Liver (tissue), 9 donors: ENCODE measurements around the gene STN1. TPM values are rescaled to one million over a fixed set of nuclear protein-coding genes. Genes with fewer than 3 reads are reported as not detected.
A peak's percentile ranks its signal among the peaks of the same experiment; 100 is the strongest.

Source experiments
- DNase-seq: peaks from one replicate; pipeline ENCODE4 v3.0.0-alpha.2; 2017; ENCODE audit warnings: low spot score
- H3K27ac ChIP-seq, 2 donors: one replicate each; pipeline ENCODE4 v1.7.0; 2013; ENCODE audit warnings: inconsistent platforms in 2 of 2, low read length in 2 of 2, control low read depth in 1 of 2, low read depth in 1 of 2, mild to moderate bottlenecking in 1 of 2
- H3K27me3 ChIP-seq, 4 donors: one replicate each; pipeline versions ENCODE4 v1.6.1 to v1.7.0; 2013; ENCODE audit warnings: low read length in 3 of 4, inconsistent platforms in 1 of 4, mild to moderate bottlenecking in 1 of 4, moderate library complexity in 1 of 4; ENCODE audit not compliant: control insufficient read depth in 4 of 4, insufficient read depth in 4 of 4
- H3K36me3 ChIP-seq, 4 donors: one replicate each; pipeline versions ENCODE4 v1.6.1 to v1.7.0; 2013; ENCODE audit warnings: low read length in 3 of 4, mild to moderate bottlenecking in 3 of 4, low read depth in 1 of 4, moderate library complexity in 1 of 4; ENCODE audit not compliant: control insufficient read depth in 4 of 4, insufficient read depth in 3 of 4
- H3K4me1 ChIP-seq, 4 donors: one replicate each; pipeline versions ENCODE4 v1.6.1 to v1.7.0; 2013; ENCODE audit warnings: low read length in 3 of 4, mild to moderate bottlenecking in 3 of 4, moderate library complexity in 1 of 4; ENCODE audit not compliant: control insufficient read depth in 4 of 4, insufficient read depth in 4 of 4
- H3K4me3 ChIP-seq, 3 donors: one replicate each; pipeline versions ENCODE4 v1.6.1 to v1.7.0; 2013; ENCODE audit warnings: low read length in 3 of 3, control low read depth in 1 of 3, low read depth in 1 of 3, mild to moderate bottlenecking in 1 of 3
- H3K9ac ChIP-seq, 2 donors: one replicate each; pipeline ENCODE4 v1.7.0; 2013; ENCODE audit warnings: low read length in 2 of 2, mild to moderate bottlenecking in 2 of 2, moderate library complexity in 2 of 2, control low read depth in 1 of 2, low read depth in 1 of 2
- H3K9me3 ChIP-seq, 4 donors: one replicate each; pipeline versions ENCODE4 v1.6.1 to v1.7.0; 2013; ENCODE audit warnings: low read length in 3 of 4; ENCODE audit not compliant: control insufficient read depth in 4 of 4
- ATF3 ChIP-seq: IDR thresholded peaks from 2 replicates; pipeline ENCODE4 v1.6.1; 2016; ENCODE audit warnings: antibody characterized with exemption
- FOXA1 ChIP-seq: IDR thresholded peaks from 2 replicates; pipeline ENCODE4 v1.6.1; 2016; ENCODE audit warnings: antibody characterized with exemption
- FOXA2 ChIP-seq: IDR thresholded peaks from 2 replicates; pipeline ENCODE4 v1.6.1; 2016; ENCODE audit warnings: antibody characterized with exemption
- GABPA ChIP-seq, 2 donors: IDR thresholded peaks in 1 of 2; conservative IDR thresholded peaks in 1 of 2; 2 replicates each; pipeline ENCODE4 v1.6.1; 2016; ENCODE audit warnings: antibody characterized with exemption in 2 of 2, mild to moderate bottlenecking in 1 of 2, moderate library complexity in 1 of 2
- HNF4A ChIP-seq, 2 donors: conservative IDR thresholded peaks; 2 replicates each; pipeline ENCODE4 v1.6.1; 2016; ENCODE audit warnings: antibody characterized with exemption in 2 of 2, mild to moderate bottlenecking in 2 of 2
- JUND ChIP-seq, 2 donors: IDR thresholded peaks; 2 replicates each; pipeline ENCODE4 v1.6.1; 2016; ENCODE audit warnings: antibody characterized with exemption in 2 of 2
- MAX ChIP-seq: IDR thresholded peaks from 2 replicates; pipeline ENCODE4 v1.6.1; 2016; ENCODE audit warnings: antibody characterized with exemption
- NR2F2 ChIP-seq: IDR thresholded peaks from 2 replicates; pipeline ENCODE4 v1.6.1; 2016; ENCODE audit warnings: antibody characterized with exemption
- RAD21 ChIP-seq, 2 donors: IDR thresholded peaks; 2 replicates each; pipeline ENCODE4 v1.6.1; 2016; ENCODE audit warnings: antibody characterized with exemption in 2 of 2, mild to moderate bottlenecking in 2 of 2
- REST ChIP-seq: IDR thresholded peaks from 2 replicates; pipeline ENCODE4 v1.6.1; 2016; ENCODE audit warnings: antibody characterized with exemption, mild to moderate bottlenecking
- RXRA ChIP-seq, 2 donors: IDR thresholded peaks; 2 replicates each; pipeline ENCODE4 v1.6.1; 2017 to 2018; ENCODE audit warnings: antibody characterized with exemption in 2 of 2, mild to moderate bottlenecking in 1 of 2
- SP1 ChIP-seq: IDR thresholded peaks from 2 replicates; pipeline ENCODE4 v1.6.1; 2018; ENCODE audit warnings: antibody characterized with exemption, mild to moderate bottlenecking
- TAF1 ChIP-seq: conservative IDR thresholded peaks from 2 replicates; pipeline ENCODE4 v1.6.1; 2016; ENCODE audit warnings: antibody characterized with exemption, mild to moderate bottlenecking
- YY1 ChIP-seq: IDR thresholded peaks from 2 replicates; pipeline ENCODE4 v1.6.1; 2016; ENCODE audit warnings: antibody characterized with exemption, mild to moderate bottlenecking
- WGBS: extraction: QIAGEN DNeasy Blood & Tissue Kit; methylation state at CpG from one replicate; pipeline ENCODE4 v1.1.7; 2013; 5-methylcytosine and 5-hydroxymethylcytosine counted together
- polyA plus RNA-seq, 2 donors: library from polyadenylated mRNA; stranded (reverse) in 1 of 2; unstranded in 1 of 2; fragments of 200-250 nt in 1 of 2; fragments of >200 nt in 1 of 2; fragmentation: Nextera tagmentation in 1 of 2; extraction: Ambion mirVana in 1 of 2; gene quantifications; one replicate each; pipeline versions ENCODE4 v1.2.1 to v1.2.3, GENCODE V29; 2013 to 2015
- total RNA-seq, 2 donors: library from RNA; depleted of rRNA; stranded (reverse); fragments of >200 nt; gene quantifications; one replicate each; pipeline ENCODE4 v1.2.3, GENCODE V29; 2014
- TF ChIP-seq, protein P1 (sequence below): fragments of 150-350 bp; IDR thresholded peaks from 2 replicates; pipeline ENCODE4 v1.5.1; 2017; ENCODE audit warnings: improper control_type of control experiment, low read depth, low read length; ENCODE audit not compliant: missing input control
- TF ChIP-seq, protein P2 (sequence below): IDR thresholded peaks from 2 replicates; pipeline ENCODE4 v1.6.1; 2016; ENCODE audit warnings: antibody characterized with exemption
- donor health status: healthy.
- donor health status: healthy.
- donor health status: healthy.
- donor health status: healthy.
- donor health status: healthy.

Gene STN1
- total and polyA plus RNA-seq, 4 donors: 6.9 to 12.9 (median 8.0) TPM

- H3K4me1 ChIP-seq: no peaks in the 10 kb centered on the region
- no peak for TF ChIP-seq JUND (IDR thresholded peaks at IDR 0.05)
- no peak for TF ChIP-seq ATF3
- no peak for TF ChIP-seq SP1
- TF ChIP-seq RAD21 (IDR thresholded peaks at IDR 0.05): no peak
- no peak for TF ChIP-seq GABPA (IDR thresholded peaks at IDR 0.05 in 1 of 2, conservative IDR thresholded peaks at IDR 0.05 in 1 of 2)
Measured at GRCh38 chr10:103896225-103896624, 21.8 kb downstream of the STN1 start.

GRCh38 chr10:103895411-103896186 lies 22.4 kb downstream of the STN1 start:
- Histone ChIP-seq H3K9ac (no peak overlapping the region), H3K4me3 (no peak overlapping the region), H3K27me3 (no peaks in the 10 kb centered on the region), H3K27ac (peak overlapping the region; percentile 49 to 63), H3K9me3 (no peaks in the 10 kb centered on the region), H3K4me1 (no peaks in the 10 kb centered on the region), H3K36me3 (peaks cover 4 to 29% (median 19%) of the 10 kb centered on the region in 4 donors)
- no peak for DNase-seq
- WGBS: 76% methylated on average over 9 of the region's 9 CpGs
- TF ChIP-seq FOXA2 (no peak), JUND (IDR thresholded peaks at IDR 0.05) (no peak), TAF1 (no peak), ATF3 (no peak), NR2F2 (peak; percentile 53)

More at GRCh38 chr10:103896225-103896624, 21.8 kb downstream of the STN1 start:
- no peaks in the 10 kb centered on the region for H3K9me3 ChIP-seq
- no peak overlapping the region for H3K9ac ChIP-seq
- H3K27me3 ChIP-seq: no peaks in the 10 kb centered on the region
- no peak overlapping the region for H3K4me3 ChIP-seq
- peaks cover 4 to 28% (median 17%) of the 10 kb centered on the region in 4 donors for H3K36me3 ChIP-seq
- no peak for DNase-seq
- H3K27ac ChIP-seq: no peak overlapping the region
- 77% methylated on average over 5 of the region's 5 CpGs for WGBS

GRCh38 chr10:103894441-103894864 lies 23.5 kb downstream of the STN1 start:
- TF ChIP-seq FOXA2: no peak
- no peak for TF ChIP-seq REST
- TF ChIP-seq ATF3: no peak
- no peak for TF ChIP-seq GABPA (IDR thresholded peaks at IDR 0.05 in 1 of 2, conservative IDR thresholded peaks at IDR 0.05 in 1 of 2)
- TF ChIP-seq RAD21 (IDR thresholded peaks at IDR 0.05): peak in 1 of 2 donors; percentile 8
- no peak for TF ChIP-seq FOXA1
- TF ChIP-seq SP1: peak; percentile 34
- TF ChIP-seq, protein P1, sequence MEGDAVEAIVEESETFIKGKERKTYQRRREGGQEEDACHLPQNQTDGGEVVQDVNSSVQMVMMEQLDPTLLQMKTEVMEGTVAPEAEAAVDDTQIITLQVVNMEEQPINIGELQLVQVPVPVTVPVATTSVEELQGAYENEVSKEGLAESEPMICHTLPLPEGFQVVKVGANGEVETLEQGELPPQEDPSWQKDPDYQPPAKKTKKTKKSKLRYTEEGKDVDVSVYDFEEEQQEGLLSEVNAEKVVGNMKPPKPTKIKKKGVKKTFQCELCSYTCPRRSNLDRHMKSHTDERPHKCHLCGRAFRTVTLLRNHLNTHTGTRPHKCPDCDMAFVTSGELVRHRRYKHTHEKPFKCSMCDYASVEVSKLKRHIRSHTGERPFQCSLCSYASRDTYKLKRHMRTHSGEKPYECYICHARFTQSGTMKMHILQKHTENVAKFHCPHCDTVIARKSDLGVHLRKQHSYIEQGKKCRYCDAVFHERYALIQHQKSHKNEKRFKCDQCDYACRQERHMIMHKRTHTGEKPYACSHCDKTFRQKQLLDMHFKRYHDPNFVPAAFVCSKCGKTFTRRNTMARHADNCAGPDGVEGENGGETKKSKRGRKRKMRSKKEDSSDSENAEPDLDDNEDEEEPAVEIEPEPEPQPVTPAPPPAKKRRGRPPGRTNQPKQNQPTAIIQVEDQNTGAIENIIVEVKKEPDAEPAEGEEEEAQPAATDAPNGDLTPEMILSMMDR: no peak
- no peak for TF ChIP-seq HNF4A (conservative IDR thresholded peaks at IDR 0.05)
- TF ChIP-seq, protein P2, sequence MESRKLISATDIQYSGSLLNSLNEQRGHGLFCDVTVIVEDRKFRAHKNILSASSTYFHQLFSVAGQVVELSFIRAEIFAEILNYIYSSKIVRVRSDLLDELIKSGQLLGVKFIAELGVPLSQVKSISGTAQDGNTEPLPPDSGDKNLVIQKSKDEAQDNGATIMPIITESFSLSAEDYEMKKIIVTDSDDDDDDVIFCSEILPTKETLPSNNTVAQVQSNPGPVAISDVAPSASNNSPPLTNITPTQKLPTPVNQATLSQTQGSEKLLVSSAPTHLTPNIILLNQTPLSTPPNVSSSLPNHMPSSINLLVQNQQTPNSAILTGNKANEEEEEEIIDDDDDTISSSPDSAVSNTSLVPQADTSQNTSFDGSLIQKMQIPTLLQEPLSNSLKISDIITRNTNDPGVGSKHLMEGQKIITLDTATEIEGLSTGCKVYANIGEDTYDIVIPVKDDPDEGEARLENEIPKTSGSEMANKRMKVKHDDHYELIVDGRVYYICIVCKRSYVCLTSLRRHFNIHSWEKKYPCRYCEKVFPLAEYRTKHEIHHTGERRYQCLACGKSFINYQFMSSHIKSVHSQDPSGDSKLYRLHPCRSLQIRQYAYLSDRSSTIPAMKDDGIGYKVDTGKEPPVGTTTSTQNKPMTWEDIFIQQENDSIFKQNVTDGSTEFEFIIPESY: no peak
- no peak for TF ChIP-seq MAX
- TF ChIP-seq YY1: no peak
- TF ChIP-seq NR2F2: peak; percentile 53
- TF ChIP-seq RXRA (IDR thresholded peaks at IDR 0.05): peak; percentile 58 to 59
- Histone ChIP-seq H3K4me1 (peaks cover 0 to 8% (median 8%) of the 10 kb centered on the region in 4 donors), H3K9ac (no peak overlapping the region), H3K27ac (peak overlapping the region; percentile 49 to 63), H3K9me3 (no peaks in the 10 kb centered on the region), H3K4me3 (no peak overlapping the region), H3K27me3 (no peaks in the 10 kb centered on the region), H3K36me3 (peaks cover 4 to 23% (median 18%) of the 10 kb centered on the region in 4 donors)
- no peak for DNase-seq
- 36% methylated on average over 4 of the region's 4 CpGs for WGBS
